Thyroid gland (tissue), 4 donors: ENCODE results near the gene GPR55.

Experiments used
- CTCF ChIP-seq, 6 experiments: fragments of 200-600 bp in 3 of 6; fragments of 450-650 bp in 3 of 6; sonication (generic) in 3 of 6; IDR thresholded peaks; one replicate each; pipeline ENCODE4 v1.5.1; 2016 to 2019; ENCODE audit warnings: antibody characterized with exemption in 6 of 6, mild to moderate bottlenecking in 2 of 6, inconsistent platforms in 1 of 6, moderate library complexity in 1 of 6
- POLR2A ChIP-seq, 2 donors: fragments of 450-650 bp; IDR thresholded peaks; one replicate each; pipeline ENCODE4 v1.6.1; 2017; ENCODE audit warnings: antibody characterized with exemption in 2 of 2, mild to moderate bottlenecking in 2 of 2, moderate library complexity in 1 of 2

GRCh38 chr2:230898016-230898712 lies 26.9 kb downstream of the GPR55 start:
- TF ChIP-seq POLR2A (IDR thresholded peaks at IDR 0.05) = no peak
- no peak for TF ChIP-seq CTCF (IDR thresholded peaks at IDR 0.05)
